Tibial nerve (tissue), 4 donors: ENCODE data around the gene HSD17B11. TPM values are rescaled to one million over a fixed set of nuclear protein-coding genes. Genes with fewer than 3 reads are reported as not detected.
"Not testable (repeated sequence)": the region's sequence is repeated elsewhere in the genome, so short reads cannot be mapped to it uniquely, and the experiment has no call there.

Experiments
- DNase-seq, 2 donors: peaks; one replicate each; pipeline ENCODE4 v3.0.0-alpha.2; 2019; ENCODE audit warnings: low spot score in 2 of 2
- H3K27ac ChIP-seq, 4 donors: fragments of 200-600 bp; sonication (generic) in 3 of 4; one replicate each; pipeline ENCODE4 v1.5.1; 2017 to 2019; ENCODE audit warnings: mild to moderate bottlenecking in 1 of 4
- H3K27me3 ChIP-seq, 2 donors: fragments of 200-600 bp; sonication (generic) in 1 of 2; one replicate each; pipeline versions ENCODE4 v1.5.1 to v1.6.0; 2017 to 2019
- H3K36me3 ChIP-seq, 3 donors: fragments of 200-600 bp; sonication (generic); one replicate each; pipeline ENCODE4 v1.5.1; 2018 to 2019
- H3K4me1 ChIP-seq, 4 donors: fragments of 200-600 bp; sonication (generic) in 3 of 4; one replicate each; pipeline ENCODE4 v1.5.1; 2017 to 2019
- H3K4me3 ChIP-seq, 4 donors: fragments of 200-600 bp; sonication (generic) in 3 of 4; one replicate each; pipeline ENCODE4 v1.5.1; 2017 to 2019; ENCODE audit warnings: mild to moderate bottlenecking in 1 of 4, moderate library complexity in 1 of 4
- H3K9me3 ChIP-seq, 4 donors: fragments of 200-600 bp; sonication (generic) in 3 of 4; one replicate each; pipeline ENCODE4 v1.5.1; 2017 to 2019
- CTCF ChIP-seq, 5 experiments: fragments of 200-600 bp in 3 of 5; fragments of 450-650 bp in 2 of 5; sonication (generic) in 3 of 5; IDR thresholded peaks; one replicate each; pipeline ENCODE4 v1.5.1; 2016 to 2019; ENCODE audit warnings: antibody characterized with exemption in 5 of 5, mild to moderate bottlenecking in 3 of 5, moderate library complexity in 2 of 5
- EP300 ChIP-seq, 2 donors: sonication (generic); formaldehyde crosslinking; IDR thresholded peaks; one replicate each; pipeline ENCODE4 v1.6.1; 2017; ENCODE audit warnings: antibody characterized with exemption in 2 of 2, mild to moderate bottlenecking in 1 of 2
- POLR2A ChIP-seq, 2 donors: fragments of 450-650 bp; IDR thresholded peaks; one replicate each; pipeline ENCODE4 v1.6.1; 2017; ENCODE audit warnings: antibody characterized with exemption in 2 of 2, mild to moderate bottlenecking in 2 of 2, moderate library complexity in 2 of 2
- WGBS, 2 donors: methylation state at CpG; one replicate each; pipeline ENCODE4 v1.1.5; 2018; 5-methylcytosine and 5-hydroxymethylcytosine counted together
- total RNA-seq, 4 donors: library from RNA; depleted of rRNA; stranded (reverse); fragments of >200 nt; gene quantifications; one replicate each; pipeline ENCODE4 v1.1.0, GENCODE V29; 2016

Gene HSD17B11
- total RNA-seq, 4 donors from 2014 or later = 62.4 to 75.1 (median 67.8) TPM

GRCh38 chr4:87356832-87357526 lies 34.0 kb downstream of the HSD17B11 start:
- 91 to 92% methylated on average over 2 of the region's 2 CpGs for WGBS, 2 donors
- Histone ChIP-seq H3K27ac (no peak overlapping the region), H3K36me3 (peaks cover 3 to 75% (median 10%) of the 10 kb centered on the region in 3 donors), H3K4me1 (no peaks in the 10 kb centered on the region), H3K27me3 (no peaks in the 10 kb centered on the region), H3K4me3 (no peak overlapping the region), H3K9me3 (no peaks in the 10 kb centered on the region)
- no peak for DNase-seq
- TF ChIP-seq CTCF (IDR thresholded peaks at IDR 0.05) (no peak), POLR2A (IDR thresholded peaks at IDR 0.05) (no peak), EP300 (IDR thresholded peaks at IDR 0.05) (no peak)

DNA sequence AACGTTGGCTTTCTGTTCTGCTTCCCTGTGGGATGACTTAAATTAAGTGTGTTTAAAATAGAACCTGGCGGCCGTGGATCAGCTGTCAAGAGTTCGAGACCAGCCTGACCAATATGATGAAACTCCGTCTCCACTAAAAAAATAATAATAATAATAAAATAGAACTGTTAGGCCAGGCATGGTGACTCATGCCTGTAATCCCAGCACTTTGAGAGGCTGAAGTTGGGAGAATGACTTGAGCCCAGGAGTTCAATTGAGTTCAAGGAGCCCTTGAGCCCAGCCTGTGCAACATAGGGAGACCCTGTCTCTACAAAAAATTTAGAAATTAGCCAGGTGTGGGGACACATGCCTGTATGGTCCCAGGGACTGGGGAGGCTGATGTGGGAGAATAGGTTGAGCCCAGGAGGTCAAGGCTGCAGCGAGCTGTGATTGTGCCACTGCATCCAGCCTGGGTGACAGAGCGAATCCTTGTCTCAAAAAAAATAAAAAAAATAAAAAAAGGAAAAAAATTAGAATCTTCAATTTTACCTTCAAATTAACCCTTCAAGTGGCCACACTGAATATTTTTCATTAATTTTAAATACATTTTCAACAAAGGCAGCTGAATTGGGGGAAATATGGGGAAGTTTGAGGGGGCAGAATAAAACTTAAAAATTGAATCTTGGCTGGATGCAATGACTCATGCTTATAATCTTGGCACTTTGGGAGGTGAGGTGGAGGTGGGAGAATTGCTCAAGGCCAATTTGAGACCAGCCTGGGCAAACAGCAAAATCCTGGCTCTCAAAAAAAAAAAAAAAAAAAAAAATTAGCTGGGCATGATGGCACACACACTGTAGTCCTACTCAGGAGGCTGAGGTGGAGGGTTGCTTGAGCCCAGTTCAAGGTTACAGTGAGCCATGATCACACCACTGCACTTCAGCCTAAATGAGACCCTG lies 36.6 kb downstream of the HSD17B11 start:
- no peak for DNase-seq
- H3K27me3 ChIP-seq = no peaks in the 10 kb centered on the region
- H3K36me3 ChIP-seq = peaks cover 3 to 57% (median 5%) of the 10 kb centered on the region in 3 donors
- H3K27ac ChIP-seq = peak overlapping the region in 2 of 4 donors; percentile 5 to 44
- no peak overlapping the region for H3K4me3 ChIP-seq
- no peaks in the 10 kb centered on the region for H3K9me3 ChIP-seq
- TF ChIP-seq POLR2A (IDR thresholded peaks at IDR 0.05) = no peak
- no peak for TF ChIP-seq EP300 (IDR thresholded peaks at IDR 0.05)
- no peak for TF ChIP-seq CTCF (IDR thresholded peaks at IDR 0.05)
- whole genome bisulfite sequencing, 2 donors = 56 to 69% methylated on average over 7 of the region's 7 CpGs
- no peaks in the 10 kb centered on the region for H3K4me1 ChIP-seq

DNA sequence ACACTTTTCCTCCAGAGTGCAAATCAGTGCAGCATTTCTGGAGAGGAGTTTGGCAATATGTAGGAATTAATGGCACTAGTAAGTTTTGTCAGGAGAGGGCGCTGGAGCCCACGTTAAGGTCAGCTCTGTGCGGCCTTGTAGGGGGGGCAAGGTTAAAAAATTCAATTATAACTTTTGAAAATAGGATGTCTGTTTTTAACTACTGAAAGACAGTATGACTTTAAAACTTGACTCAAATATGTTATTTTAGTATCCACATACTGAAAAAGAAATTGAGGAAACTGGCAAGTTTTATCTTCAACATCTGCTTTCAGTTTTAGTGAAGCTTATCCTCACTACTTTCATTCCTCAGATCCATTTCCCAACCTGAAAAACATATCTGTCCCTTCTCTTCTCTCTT lies 37.4 kb downstream of the HSD17B11 start:
- DNase-seq = peak in 1 of 2 donors; percentile 48
- Histone ChIP-seq H3K27ac (peak overlapping the region in 2 of 4 donors; percentile 5 to 44), H3K36me3 (peaks cover 0 to 48% (median 5%) of the 10 kb centered on the region in 3 donors), H3K4me1 (no peaks in the 10 kb centered on the region), H3K4me3 (no peak overlapping the region), H3K27me3 (no peaks in the 10 kb centered on the region), H3K9me3 (no peaks in the 10 kb centered on the region)
- 18 to 24% methylated on average over 3 of the region's 3 CpGs for WGBS, 2 donors
- TF ChIP-seq EP300 (IDR thresholded peaks at IDR 0.05) = no peak
- TF ChIP-seq CTCF (IDR thresholded peaks at IDR 0.05) = peak; percentile 29 to 39 (median 35)
- TF ChIP-seq POLR2A (IDR thresholded peaks at IDR 0.05) = no peak

DNA sequence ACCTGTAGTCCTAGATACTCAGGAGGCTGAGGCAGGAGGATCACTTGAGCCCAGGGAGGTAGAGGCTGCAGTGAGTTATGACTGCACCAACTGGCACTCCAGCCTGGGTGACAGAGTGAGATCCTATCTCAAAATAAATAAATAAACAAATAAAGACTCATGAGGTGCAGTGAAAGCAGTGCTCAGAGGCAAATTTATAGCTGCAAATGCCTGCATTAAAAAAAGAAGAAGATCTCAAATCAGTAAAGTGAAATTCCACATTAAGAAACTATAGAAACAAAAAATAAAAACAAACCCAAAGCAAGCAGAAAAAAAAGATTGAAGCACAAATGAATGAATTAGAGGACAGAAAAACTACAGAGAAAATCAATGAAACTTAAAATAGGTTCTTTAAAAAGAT lies 45.8 kb downstream of the HSD17B11 start:
- Histone ChIP-seq H3K4me3 (no peak overlapping the region), H3K36me3 (peaks cover 0 to 66% (median 0%) of the 10 kb centered on the region in 3 donors), H3K27ac (no peak overlapping the region), H3K4me1 (no peaks in the 10 kb centered on the region), H3K27me3 (no peaks in the 10 kb centered on the region), H3K9me3 (peaks cover 0 to 25% (median 11%) of the 10 kb centered on the region in 4 donors)
- no peak for TF ChIP-seq POLR2A (IDR thresholded peaks at IDR 0.05)
- TF ChIP-seq EP300 (IDR thresholded peaks at IDR 0.05) = no peak
- no peak for TF ChIP-seq CTCF (IDR thresholded peaks at IDR 0.05)
- DNase-seq = no peak

- peaks cover 0 to 89% (median 13%) of the 10 kb centered on the region in 3 donors for H3K36me3 ChIP-seq
- TF ChIP-seq CTCF (IDR thresholded peaks at IDR 0.05) (no peak), EP300 (IDR thresholded peaks at IDR 0.05) (no peak), POLR2A (IDR thresholded peaks at IDR 0.05) (no peak)
- H3K4me3 ChIP-seq = no peak overlapping the region
- DNase-seq = no peak
- peaks cover 0 to 25% (median 11%) of the 10 kb centered on the region in 4 donors for H3K9me3 ChIP-seq
- H3K27ac ChIP-seq = no peak overlapping the region
- H3K27me3 ChIP-seq = no peaks in the 10 kb centered on the region
- H3K4me1 ChIP-seq = no peaks in the 10 kb centered on the region
- 95% methylated on average over 3 of the region's 3 CpGs for WGBS, 2 donors
Observed at GRCh38 chr4:87342872-87343271, 48.1 kb downstream of the HSD17B11 start.

DNA sequence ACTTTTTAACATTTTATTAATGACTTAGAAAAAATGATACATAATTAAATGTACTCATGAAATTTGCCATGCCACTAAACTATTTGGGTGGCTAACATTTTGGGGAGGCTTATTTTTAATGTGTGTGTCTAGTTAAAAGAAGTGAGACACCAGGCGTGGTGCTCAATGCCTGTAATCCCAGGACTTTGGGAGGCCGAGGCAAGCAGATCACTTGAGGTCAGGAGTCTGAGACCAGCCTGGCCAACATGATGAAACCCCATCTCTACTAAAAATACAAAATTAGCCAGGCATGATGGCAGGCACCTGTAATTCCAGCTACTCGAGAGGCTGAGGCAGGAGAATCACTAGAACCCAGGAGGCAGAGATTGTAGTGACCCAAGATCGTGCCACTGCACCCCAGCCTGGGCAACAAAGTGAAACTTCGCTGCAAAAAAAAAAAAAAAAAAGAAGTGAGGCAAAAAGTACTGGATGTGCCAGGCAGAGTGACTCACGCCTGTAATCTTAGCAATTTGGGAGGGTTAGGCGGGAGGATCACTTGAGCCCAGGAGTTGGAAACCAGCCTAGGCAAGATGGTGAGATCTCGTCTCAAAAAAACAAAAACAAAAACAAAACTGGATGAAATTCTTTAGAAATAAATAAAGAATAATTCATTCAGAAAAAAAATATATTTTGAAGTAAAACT lies 48.9 kb downstream of the HSD17B11 start:
- WGBS, 2 donors = 79 to 91% methylated on average over 8 of the region's 8 CpGs
- H3K36me3 ChIP-seq = peaks cover 0 to 96% (median 17%) of the 10 kb centered on the region in 3 donors
- DNase-seq, H3K4me1 ChIP-seq, H3K27ac ChIP-seq, H3K4me3 ChIP-seq, H3K27me3 ChIP-seq: not testable (repeated sequence)
- H3K9me3 ChIP-seq = peaks cover 0 to 25% (median 11%) of the 10 kb centered on the region in 4 donors
